Stimulated activated CD8-positive, alpha-beta memory T cell treated with anti-CD3 and anti-CD28 coated beads, Interleukin-15, amount 100 ng/mL, for 1 hour (primary cell): ENCODE results near the gene CNKSR2.

Source experiments
- DNase-seq: peaks from one replicate; pipeline ENCODE4 v3.0.0-alpha.2; 2020; ENCODE audit warnings: low read depth

CNKSR2 gene

DNA sequence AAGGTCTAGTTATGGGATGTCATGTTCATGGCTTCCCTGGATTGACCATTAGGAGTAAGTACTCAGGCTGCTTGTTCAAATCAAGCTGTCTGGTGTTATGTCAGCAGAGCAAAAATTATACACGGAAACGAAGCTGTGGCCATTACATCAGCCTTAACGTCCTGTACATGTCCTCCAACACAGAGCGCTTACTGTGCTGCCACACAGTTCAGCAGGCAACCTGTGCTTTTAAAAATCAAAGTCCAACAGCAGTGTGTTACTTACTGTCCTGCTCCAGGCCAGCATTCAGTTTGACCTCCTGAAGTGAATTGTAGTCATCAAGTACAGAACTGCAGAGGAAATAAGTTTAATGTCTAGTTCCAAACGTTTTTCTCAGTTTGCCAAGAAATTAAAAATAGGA is 237.9 kb downstream of the CNKSR2 start:
- DNase-seq: no peak

DNA sequence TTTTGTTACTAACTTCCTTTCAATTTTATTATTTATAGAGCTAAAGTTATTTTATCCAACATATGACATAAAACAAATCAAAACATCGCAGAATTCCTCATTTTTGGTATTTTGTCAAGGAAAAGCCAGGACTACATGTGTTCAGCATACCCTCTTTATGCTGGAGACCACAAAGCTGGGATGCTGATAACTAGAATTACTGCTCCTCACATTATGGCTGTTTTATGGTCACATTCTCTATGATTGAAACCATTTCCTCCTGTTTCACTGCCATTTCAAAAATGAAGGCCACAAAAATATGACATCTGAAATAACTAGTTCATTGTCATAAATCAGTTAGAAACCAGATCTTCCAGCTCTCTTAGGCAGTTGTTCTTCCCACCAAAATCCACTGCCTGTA is 242.2 kb downstream of the CNKSR2 start:
- no peak for DNase-seq

DNA sequence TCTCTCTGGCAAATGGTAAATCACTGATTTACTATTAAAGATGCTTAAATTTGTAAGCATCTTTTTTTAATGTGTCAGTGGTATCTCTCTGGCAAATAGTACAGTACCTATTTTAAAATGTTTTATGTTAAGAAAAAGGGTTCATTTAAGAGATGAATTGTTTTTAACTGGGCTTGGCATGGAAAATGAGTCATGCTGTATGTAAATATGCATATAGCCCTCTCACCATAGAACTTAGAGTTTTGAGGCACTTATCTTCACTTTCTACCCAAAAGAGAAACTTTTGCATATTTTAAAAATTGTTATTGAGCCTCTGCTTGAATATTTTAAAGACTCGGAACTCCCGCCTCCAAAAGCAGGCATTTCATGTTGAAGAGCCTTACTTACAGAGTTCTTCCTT is 246.0 kb downstream of the CNKSR2 start:
- DNase-seq: no peak

DNA sequence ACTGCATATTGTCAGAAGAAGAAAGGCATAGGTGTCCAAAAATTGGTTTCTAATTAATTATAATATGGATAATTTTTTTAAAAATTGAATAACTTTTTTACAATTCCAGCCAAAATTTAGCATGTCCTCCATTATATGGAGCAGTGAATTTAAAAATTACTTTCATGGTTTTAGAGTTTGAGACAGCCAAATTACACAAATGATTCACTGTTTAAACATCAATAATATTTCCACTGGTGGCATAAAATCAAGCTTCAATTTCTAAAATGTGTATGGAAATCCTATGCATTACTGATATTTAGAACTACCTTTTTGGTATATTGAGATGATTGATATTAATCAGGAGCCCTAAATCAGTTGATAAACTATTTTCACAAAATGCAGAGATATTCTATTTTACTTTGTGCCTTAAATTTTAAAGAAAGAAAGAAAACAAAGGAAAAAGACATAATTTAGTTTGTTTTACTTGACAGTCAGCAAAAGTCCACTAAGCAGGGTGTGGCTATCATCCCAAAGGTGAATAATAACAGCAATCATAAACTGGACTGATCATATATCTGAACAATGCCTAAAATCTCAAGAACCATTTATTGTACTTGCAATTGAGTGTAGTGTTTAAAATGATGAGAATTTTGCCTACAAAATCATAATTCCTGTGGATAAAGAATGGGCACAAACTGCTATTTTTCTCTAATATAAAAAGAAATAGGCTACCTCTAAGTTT is 249.7 kb downstream of the CNKSR2 start:
- no peak for DNase-seq

DNA sequence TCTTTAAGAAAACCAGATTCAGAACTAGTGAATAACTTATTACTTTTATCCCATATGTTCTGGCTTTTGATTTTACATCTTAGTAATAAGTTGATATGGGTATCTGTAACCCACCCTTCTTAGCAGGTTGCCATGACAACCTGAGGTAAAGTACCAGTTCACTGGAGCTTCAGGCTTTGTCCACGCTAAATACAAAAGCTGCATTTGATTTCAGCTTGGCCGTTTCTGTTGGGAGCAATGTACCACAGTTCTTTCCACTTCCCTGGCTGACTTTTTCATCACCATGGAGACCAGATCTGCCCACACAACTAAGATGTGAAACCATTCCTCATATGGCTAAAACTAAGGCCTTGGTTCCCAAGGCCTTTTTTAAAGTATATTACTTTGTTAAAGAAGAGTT is 257.8 kb downstream of the CNKSR2 start:
- DNase-seq: no peak

DNA sequence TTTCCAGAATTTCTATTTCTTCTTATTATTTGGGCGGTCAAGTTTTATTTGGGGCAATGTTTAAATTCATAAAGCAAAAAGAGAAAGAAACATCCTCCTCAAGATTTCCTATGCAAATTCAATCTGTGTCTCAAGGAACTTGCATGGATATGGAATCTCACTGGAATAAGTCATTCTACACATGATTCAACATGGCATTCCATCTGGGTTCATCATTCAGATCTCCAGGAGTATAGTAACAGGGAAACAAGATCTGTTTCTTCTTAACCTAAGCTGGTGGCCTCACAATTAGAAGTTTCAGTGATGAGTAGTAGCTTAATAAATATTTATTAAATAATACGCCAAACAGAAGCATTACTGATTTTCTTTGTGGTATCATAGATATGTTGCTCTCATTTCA is 264.1 kb downstream of the CNKSR2 start:
- DNase-seq: no peak

DNA sequence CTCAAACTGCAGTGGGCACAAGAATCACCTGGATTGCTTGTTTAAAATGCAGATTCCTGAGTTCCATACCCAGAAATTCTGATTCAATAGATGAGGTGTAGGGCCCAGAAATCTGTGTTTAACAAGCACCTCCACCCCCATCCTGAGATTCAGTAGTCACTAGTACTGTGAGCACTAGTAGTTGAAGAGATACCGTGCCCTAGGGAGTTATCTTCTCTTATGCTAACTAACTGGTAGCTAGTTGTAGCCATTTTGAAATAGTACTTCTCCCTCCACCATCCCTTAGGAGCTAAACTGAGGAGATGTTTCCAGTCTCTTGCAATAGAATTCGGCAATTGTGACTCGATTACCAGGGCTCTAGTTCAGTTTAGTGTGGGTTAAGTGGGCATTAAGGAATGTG is 265.6 kb downstream of the CNKSR2 start:
- no peak for DNase-seq

- no peak for DNase-seq
Observed at GRCh38 chrX:21645431-21645830, 271.2 kb downstream of the CNKSR2 start.

DNA sequence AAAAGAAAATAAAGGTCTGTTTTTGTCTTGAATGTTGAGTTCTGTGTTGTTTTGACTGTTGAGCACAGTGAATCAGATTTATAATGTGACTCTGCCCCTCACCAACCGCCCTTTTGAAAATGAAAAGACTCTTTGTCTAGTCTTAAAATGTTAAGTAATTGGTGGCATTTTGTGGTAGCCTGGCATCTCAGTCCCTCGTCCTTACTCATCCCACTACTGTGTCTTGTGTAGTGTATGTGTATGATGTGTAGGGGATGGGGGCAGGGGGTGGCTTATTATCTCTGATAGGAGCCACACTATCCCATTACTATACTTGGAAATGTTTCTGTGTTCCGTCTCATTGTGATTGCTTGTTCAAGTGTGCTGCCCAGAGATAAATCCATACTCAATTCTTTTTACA is 271.7 kb downstream of the CNKSR2 start:
- no peak for DNase-seq

GRCh38 chrX:21655901-21656586 is 281.8 kb downstream of the CNKSR2 start:
- no peak for DNase-seq

GRCh38 chrX:21656587-21657317 is 282.5 kb downstream of the CNKSR2 start:
- no peak for DNase-seq

GRCh38 chrX:21657318-21658151 is 283.3 kb downstream of the CNKSR2 start:
- DNase-seq: no peak

GRCh38 chrX:21658152-21658737 is 284.0 kb downstream of the CNKSR2 start, which contains the start of gene KLHL34:
Gene KLHL34, minus strand, starts transcription at chrX:21658330. Its CDS starts 542 bp downstream, at chrX:21657788.
- DNase-seq: no peak

DNA sequence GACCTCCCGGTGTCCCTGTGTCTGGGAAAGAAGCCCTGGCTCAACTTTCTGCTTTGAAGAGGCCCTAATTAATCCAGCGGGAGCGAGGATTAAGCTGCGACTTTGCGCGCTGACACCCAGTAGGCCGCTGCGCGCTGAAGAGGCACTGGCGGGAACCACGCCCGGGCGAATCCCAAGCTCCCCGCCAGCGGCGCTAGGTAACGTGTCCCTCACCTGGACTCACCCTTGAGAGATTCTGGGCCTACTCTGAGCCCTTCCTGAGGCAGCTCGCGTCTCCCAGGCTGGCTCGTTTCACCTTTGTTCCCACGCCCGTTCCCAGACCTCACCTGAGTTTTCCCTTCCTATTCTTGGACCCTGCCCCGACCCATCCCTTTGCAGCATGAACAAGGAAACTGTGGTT is 284.5 kb downstream of the CNKSR2 start:
- no peak for DNase-seq

DNA sequence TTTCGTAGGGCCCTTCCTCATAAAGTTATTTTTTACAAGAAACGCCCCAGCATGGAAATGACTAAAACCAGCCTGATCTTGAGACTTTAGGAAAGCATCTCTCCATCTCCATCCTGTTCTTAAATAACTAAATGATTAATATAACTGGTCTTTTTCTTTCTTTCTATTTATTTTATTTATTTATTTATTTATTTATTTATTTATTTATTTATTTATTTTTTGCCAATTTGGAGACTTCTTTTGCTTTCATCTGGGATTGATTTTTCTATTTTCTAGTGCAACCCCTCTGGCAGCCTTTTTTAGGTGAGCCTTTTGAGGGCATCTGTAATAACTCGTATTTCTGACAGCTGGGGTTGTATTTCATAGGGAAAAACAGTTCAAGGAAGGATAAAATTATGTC is 285.1 kb downstream of the CNKSR2 start:
- no peak for DNase-seq

GRCh38 chrX:21660156-21660555 is 285.9 kb downstream of the CNKSR2 start:
- DNase-seq: no peak

DNA sequence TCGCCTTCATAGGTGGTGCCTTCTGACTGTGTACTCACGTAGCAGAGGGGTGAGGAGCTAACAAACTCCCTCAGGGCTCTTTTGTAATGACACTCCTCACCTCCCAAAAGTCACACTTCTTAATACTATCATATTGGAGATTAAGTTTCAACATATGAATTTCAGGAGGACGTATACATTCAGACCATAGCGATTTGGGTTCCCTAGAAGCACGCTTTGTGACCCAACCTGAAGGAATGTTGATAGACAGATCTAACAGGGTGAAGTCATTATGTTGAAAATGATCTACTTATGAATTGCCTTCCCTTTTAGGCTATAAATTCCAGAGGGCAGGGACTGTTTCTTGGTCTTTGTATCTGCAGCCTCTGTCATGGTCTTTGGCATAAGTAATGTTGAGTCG is 287.1 kb downstream of the CNKSR2 start:
- no peak for DNase-seq

DNA sequence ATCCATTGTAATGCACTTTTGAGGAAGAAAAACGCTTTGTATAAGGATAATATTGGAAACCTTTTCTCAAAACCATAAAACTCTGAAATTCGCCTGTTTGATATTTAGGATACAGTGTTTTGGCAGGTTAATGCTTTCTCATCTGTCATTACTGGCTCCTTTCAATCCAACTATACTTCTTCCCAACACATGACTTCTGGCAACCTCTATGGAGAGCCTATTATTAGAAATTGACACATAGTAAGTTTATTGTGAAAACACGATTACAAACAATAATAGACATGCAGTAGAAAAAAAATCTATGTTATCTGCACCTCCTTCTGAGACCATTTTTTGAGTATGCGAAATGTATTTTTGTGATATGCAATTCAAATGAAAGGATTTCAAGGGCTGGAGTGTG is 288.5 kb downstream of the CNKSR2 start:
- DNase-seq: no peak

DNA sequence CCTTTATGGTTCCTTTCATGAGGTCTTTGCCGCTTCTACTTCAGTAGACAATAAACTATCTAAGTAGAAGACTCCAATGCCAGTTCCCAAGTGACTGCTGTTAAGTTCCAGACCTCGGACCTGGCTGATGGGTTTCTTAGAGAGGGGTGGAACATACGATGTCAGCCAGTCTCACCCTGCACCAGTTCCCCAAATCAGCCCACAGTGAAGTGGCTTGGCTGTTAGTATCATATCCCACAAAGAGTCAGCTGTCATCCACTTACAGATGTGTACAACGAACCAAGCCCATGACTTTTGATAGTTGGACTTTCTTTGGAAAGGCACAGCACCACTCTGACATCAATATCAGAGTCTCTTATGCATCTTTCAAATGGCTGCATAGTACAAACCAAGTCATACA is 292.0 kb downstream of the CNKSR2 start:
- DNase-seq: no peak

- no peak for DNase-seq
Observed at GRCh38 chrX:21666679-21667078, 292.5 kb downstream of the CNKSR2 start.

- DNase-seq: no peak
Observed at GRCh38 chrX:21674430-21675186, 300.4 kb downstream of the CNKSR2 start.
